GM19324 (cell line): ENCODE results near the gene RASA3.

ENCODE experiments used
- ATAC-seq: cut with Tn5 transposase; IDR thresholded peaks from one replicate; pipeline ENCODE4 v1.9.1; 2021; ENCODE audit warnings: mild to moderate bottlenecking, moderate library complexity; ENCODE audit not compliant: unreplicated experiment, low FRiP score

RASA3 gene

DNA sequence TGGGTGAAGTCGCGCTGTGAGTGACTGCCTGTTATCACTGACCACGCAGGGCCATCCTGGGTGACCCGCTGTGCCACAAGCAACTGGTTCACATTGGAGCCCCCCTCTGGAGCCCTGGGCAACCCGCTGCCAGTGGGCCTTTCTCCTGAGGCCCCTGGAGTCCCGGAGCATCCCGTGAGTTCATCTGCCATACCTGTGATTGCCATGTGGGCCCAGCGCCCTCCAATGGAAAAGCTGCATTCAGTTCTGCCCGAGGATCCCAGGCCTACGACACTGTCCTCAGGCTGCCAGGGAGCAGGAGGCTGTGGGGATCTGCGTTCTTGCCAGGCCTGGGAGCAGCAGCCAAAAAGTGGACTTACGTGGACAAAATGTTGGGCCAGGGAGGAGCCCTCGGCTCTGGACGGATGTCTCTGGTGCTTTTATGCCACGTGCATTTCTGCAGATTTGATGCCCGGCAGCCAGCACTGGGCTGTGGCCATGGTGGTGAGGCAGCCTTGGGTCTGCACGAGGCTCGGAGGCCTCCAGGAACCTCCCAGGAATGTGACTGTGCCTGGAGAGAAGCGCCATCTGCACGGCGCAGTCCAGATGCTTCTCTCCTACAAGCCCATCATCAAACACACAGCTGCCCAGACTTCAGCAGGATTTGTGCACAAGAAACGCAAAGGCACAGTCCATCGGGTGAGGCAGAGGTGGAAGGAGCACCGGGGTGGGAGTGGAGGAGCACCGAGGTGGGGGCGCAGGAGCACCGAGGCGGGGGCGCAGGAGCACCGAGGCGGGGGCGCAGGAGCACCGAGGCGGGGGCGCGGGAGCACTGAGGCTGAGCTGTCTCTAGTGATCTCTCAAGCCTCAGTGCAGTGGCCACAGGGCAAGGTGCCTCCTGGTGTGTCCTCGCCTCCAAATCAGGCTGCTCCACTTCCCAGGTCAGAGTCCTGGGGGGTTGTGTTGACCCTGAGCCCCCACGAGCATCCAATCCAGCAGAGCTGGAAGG, 202.5 kb downstream of the RASA3 start:
- no peak for ATAC-seq

GRCh38 chr13:113928685-113929627, 203.5 kb downstream of the RASA3 start:
- ATAC-seq: no peak
